Ovary (tissue), 3 donors: ENCODE measurements around the gene ACE.

Experiments
- EP300 ChIP-seq: sonication (generic); formaldehyde crosslinking; IDR thresholded peaks from one replicate; pipeline ENCODE4 v1.6.1; 2017; ENCODE audit warnings: antibody characterized with exemption
- POLR2A ChIP-seq: fragments of 450-650 bp; IDR thresholded peaks from one replicate; pipeline ENCODE4 v1.6.1; 2017; ENCODE audit warnings: antibody characterized with exemption, mild to moderate bottlenecking, moderate library complexity
- TF ChIP-seq, protein P1 (sequence below), 3 donors: fragments of 450-650 bp in 2 of 3; fragments of 200-600 bp in 1 of 3; IDR thresholded peaks; one replicate each; pipeline versions ENCODE4 v1.5.1 to v1.8.0; 2016 to 2022; ENCODE audit warnings: antibody characterized with exemption in 3 of 3, mild to moderate bottlenecking in 1 of 3
- donor health status: DM: no; HTN: no; CAD: no.

DNA sequence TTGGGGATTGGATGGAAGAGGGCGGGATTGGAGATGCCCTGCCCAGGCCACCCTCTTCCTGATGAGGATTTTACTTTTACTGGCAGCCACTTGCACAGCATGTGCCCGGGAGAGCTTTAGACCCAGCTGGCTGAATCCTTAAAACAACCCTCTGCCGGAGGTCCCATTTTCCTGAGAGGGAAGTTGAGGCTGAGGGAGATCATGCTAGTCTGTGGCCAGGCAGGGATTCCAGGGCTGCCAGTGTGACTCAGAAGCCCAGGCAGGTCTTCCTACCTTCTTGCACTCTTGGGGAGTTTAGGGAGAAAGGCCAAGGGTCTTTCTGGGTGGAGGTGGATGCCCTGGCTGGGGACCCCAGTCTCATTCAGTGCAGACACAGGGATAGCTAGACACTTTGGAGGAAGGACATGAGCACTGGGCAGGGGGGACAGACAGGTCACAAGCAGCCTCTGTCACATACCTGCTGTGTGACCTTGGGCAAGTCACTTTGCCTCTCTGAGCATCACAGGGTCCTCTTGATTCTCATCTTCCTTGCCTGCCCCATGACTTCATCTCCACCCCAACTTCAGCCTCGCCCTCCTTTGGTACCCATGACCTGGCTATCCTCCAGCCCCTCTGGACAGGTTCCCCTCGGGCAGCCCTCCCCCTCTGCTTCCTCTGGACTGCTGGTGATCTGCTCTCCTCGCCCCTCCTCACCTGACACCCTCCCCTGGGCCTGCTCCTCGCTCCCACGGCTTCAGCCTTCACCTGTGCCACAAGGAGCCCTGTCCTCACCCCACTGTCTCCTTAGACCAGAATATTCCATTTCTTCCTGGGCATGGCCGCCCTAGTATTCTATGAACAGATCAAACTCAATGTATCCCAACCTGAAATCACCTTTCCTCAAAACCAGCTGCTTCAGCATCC lies 62.1 kb downstream of the ACE start:
- TF ChIP-seq EP300 (no peak), POLR2A (no peak)
- TF ChIP-seq, protein P1, sequence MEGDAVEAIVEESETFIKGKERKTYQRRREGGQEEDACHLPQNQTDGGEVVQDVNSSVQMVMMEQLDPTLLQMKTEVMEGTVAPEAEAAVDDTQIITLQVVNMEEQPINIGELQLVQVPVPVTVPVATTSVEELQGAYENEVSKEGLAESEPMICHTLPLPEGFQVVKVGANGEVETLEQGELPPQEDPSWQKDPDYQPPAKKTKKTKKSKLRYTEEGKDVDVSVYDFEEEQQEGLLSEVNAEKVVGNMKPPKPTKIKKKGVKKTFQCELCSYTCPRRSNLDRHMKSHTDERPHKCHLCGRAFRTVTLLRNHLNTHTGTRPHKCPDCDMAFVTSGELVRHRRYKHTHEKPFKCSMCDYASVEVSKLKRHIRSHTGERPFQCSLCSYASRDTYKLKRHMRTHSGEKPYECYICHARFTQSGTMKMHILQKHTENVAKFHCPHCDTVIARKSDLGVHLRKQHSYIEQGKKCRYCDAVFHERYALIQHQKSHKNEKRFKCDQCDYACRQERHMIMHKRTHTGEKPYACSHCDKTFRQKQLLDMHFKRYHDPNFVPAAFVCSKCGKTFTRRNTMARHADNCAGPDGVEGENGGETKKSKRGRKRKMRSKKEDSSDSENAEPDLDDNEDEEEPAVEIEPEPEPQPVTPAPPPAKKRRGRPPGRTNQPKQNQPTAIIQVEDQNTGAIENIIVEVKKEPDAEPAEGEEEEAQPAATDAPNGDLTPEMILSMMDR (IDR thresholded peaks at IDR 0.05) = no peak
